Thoracic aorta (tissue), 2 donors: Measurements from ENCODE around the gene MITF. TPM values are rescaled to one million over a fixed set of nuclear protein-coding genes. Genes with fewer than 3 reads are reported as not detected.
"Not testable (repeated sequence)": the region's sequence is repeated elsewhere in the genome, so short reads cannot be mapped to it uniquely, and the experiment has no call there.

Experiments used
- ATAC-seq: fragments of 150-250 bp; one replicate; pipeline ENCODE4 v1.8.0; 2017; ENCODE audit warnings: low read depth; ENCODE audit not compliant: insufficient number of reproducible peaks, low FRiP score
- DNase-seq: peaks from one replicate; pipeline ENCODE4 v3.0.0-alpha.2; 2020; ENCODE audit warnings: low spot score
- H3K27ac ChIP-seq, 2 donors: fragments of 200-600 bp; sonication (generic); 1 replicate in 1 of 2; 2 replicates in 1 of 2; pipeline ENCODE4 v1.5.1; 2016; ENCODE audit warnings: mild to moderate bottlenecking in 2 of 2, moderate library complexity in 2 of 2
- H3K27me3 ChIP-seq: fragments of 200-600 bp; sonication (generic); replicated peaks from 2 replicates; pipeline ENCODE4 v1.6.0; 2016; ENCODE audit warnings: mild to moderate bottlenecking; ENCODE audit not compliant: insufficient read depth
- H3K36me3 ChIP-seq: fragments of 200-600 bp; sonication (generic); one replicate; pipeline ENCODE4 v1.5.1; 2016
- H3K4me1 ChIP-seq, 2 donors: fragments of 200-600 bp; sonication (generic); 1 replicate in 1 of 2; 2 replicates in 1 of 2; pipeline versions ENCODE4 v1.5.1 to v1.6.0; 2016; ENCODE audit warnings: low read depth in 2 of 2, mild to moderate bottlenecking in 1 of 2; ENCODE audit not compliant: control insufficient read depth in 1 of 2
- H3K4me3 ChIP-seq: fragments of 200-600 bp; sonication (generic); 2 replicates; pipeline ENCODE4 v1.5.1; 2016; ENCODE audit warnings: mild to moderate bottlenecking
- H3K9me3 ChIP-seq: fragments of 200-600 bp; sonication (generic); 2 replicates; pipeline ENCODE4 v1.5.1; 2016
- total RNA-seq, 2 donors: library from RNA; depleted of rRNA; stranded (reverse); fragments of >200 nt; gene quantifications; one replicate each; pipeline versions ENCODE4 v1.1.0 to v1.2.3, GENCODE V29; 2016
- TF ChIP-seq, protein P1 (sequence below): fragments of 200-600 bp; sonication (generic); IDR thresholded peaks from one replicate; pipeline ENCODE4 v1.5.1; 2019; ENCODE audit warnings: antibody characterized with exemption

The MITF gene
- total RNA-seq, 2 donors from 2014 or later, result 12.3 to 12.7 TPM

DNA sequence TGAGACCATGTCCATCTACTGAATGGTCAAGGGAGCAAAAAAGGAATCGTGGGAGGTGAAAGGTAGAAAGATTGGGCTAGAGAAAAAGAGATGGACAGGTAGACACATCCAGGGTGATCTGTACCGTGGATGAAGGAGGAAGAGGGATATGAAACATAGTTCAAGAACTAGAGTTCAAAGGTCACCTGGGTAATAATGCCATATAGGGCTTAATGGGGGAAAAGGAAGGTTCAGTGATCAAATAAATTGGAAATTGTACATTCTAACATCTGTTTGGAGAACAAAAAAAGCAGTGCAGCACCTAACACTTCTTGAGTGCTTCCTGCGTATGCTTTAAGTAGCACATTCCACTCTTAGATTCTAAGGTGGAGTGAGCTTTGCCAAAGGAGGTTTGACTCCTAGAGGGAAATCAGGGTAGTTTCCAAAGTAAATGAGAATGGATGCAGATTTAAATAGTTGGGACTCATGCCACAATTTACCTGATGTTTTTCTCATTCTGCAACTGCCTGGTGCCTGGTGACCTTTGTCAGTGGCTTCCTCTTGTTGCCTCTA, 46.6 kb downstream of the MITF start:
- DNase-seq, result no peak
- ATAC-seq, result no peak
- TF ChIP-seq, protein P1, sequence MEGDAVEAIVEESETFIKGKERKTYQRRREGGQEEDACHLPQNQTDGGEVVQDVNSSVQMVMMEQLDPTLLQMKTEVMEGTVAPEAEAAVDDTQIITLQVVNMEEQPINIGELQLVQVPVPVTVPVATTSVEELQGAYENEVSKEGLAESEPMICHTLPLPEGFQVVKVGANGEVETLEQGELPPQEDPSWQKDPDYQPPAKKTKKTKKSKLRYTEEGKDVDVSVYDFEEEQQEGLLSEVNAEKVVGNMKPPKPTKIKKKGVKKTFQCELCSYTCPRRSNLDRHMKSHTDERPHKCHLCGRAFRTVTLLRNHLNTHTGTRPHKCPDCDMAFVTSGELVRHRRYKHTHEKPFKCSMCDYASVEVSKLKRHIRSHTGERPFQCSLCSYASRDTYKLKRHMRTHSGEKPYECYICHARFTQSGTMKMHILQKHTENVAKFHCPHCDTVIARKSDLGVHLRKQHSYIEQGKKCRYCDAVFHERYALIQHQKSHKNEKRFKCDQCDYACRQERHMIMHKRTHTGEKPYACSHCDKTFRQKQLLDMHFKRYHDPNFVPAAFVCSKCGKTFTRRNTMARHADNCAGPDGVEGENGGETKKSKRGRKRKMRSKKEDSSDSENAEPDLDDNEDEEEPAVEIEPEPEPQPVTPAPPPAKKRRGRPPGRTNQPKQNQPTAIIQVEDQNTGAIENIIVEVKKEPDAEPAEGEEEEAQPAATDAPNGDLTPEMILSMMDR, result no peak
- Histone ChIP-seq H3K9me3 (no peaks in the 10 kb centered on the region), H3K4me1 (peaks cover 29 to 53% of the 10 kb centered on the region in 2 donors), H3K27ac (no peak overlapping the region), H3K36me3 (no peaks in the 10 kb centered on the region), H3K4me3 (no peak overlapping the region), H3K27me3 (no peaks in the 10 kb centered on the region)

DNA sequence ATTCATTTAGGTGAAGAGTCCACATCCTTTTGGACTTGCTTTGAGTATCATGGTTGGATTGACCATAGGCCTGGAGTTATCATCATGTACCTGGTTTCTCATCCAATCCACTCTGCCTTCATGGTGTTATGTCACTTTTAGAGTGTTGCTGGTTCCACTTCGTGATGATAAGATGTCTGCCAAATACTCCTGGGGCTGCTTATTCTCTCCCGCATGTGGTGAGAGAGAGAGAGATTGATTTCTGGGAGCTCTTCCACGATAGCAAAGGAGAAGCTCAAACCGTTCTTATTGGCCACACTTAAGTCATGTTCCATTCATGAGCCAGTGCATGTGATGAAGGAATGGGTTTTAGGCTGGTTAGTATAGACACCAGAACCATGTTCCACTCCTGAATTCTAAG, 47.6 kb downstream of the MITF start:
- TF ChIP-seq, protein P1, result no peak
- Histone ChIP-seq H3K27ac (peak overlapping the region in 1 of 2 donors; percentile 2), H3K4me1 (peaks cover 36 to 60% of the 10 kb centered on the region in 2 donors), H3K36me3 (no peaks in the 10 kb centered on the region), H3K4me3 (no peak overlapping the region), H3K9me3 (no peaks in the 10 kb centered on the region), H3K27me3 (no peaks in the 10 kb centered on the region)
- no peak for DNase-seq
- no peak for ATAC-seq

DNA sequence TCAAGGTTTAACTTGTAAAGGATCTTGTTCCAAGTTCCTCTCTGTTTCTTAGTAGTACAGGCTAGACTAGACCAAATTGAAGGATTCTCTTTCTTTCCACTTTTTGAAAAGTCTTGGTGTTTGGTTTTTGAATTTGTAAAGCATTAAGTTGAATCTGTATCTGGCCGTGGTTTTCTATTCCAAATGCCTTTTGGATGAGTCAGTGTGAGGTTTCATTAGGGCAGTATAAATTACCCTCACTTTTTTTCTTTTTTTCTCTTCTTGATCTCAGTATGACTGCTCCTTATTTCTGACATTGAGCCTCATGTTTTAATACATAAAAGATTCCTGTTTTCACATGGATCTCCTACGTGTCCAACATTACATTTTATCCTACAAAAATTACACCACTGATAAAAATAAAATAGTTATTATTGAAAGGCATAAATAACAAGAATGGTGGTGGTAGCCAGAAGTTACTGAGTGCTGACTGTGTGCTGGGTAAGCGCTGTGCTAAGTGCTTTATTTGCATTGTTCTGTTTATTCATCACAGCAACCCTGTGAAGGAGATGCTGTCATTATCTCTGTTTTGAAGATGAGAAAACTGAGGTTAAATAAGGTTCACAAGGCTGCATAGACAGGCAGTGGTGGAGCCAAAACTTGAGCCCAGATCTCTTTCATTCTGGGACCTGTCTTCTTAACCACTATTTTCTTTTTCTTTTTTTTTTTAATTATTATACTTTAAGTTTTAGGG, 48.3 kb downstream of the MITF start:
- TF ChIP-seq, protein P1, result no peak
- DNase-seq (no peak), ATAC-seq (peak; percentile 62)
- H3K4me1 ChIP-seq, result peaks cover 44 to 67% of the 10 kb centered on the region in 2 donors
- no peaks in the 10 kb centered on the region for H3K36me3 ChIP-seq
- H3K27ac ChIP-seq, result peak overlapping the region in 1 of 2 donors; percentile 2
- H3K9me3 ChIP-seq, result no peaks in the 10 kb centered on the region
- H3K27me3 ChIP-seq, result no peaks in the 10 kb centered on the region
- H3K4me3 ChIP-seq, result no peak overlapping the region

DNA sequence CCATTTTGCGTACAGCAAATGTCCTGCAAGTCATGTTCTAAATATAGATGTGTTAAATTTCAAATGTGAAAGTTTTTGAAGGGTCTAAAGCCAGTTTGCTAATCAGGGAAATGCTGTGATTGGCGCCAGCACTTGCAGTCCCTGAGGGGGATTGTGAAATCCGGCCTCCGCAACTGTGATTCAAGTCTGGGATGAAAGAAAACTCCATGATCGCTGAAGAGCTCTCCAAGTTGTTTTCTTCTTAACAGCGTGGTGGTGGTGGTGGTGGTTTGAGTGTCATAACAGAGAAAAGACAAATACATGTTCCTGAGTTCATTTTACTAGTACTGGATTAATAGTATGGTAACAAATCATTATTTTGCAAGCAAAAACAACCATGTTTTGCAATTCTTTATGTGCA, 51.8 kb downstream of the MITF start:
- TF ChIP-seq, protein P1, result no peak
- Histone ChIP-seq H3K9me3 (no peaks in the 10 kb centered on the region), H3K4me3 (peak overlapping the region; percentile 52), H3K27me3 (no peaks in the 10 kb centered on the region), H3K27ac (peak overlapping the region; percentile 13 to 30), H3K4me1 (peaks cover 34 to 53% of the 10 kb centered on the region in 2 donors), H3K36me3 (no peaks in the 10 kb centered on the region)
- ATAC-seq (peak; percentile 30), DNase-seq (peak; percentile 31)

DNA sequence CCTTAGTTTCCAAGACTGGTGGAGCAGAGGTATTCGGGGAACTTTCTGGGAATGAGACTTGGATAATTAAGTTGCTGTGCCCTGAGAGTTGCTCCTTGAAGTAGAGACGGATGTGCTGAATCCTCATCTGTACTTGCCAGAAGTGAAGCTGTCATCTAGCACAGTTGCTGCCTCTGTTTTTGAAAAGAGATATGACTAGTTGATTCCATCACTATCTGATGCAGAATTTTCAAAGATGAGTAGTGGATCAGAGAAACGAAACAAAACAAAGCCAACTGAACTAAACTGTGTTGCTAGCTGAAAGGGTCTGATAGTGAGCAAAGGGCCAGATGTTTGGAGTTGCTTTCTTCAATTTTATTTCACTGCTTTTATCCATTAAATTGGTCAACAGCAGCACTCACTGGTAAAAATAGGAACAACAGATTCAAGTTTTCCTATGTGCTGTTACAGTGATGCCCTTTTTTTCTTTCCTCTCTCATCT, 52.7 kb downstream of the MITF start:
- TF ChIP-seq, protein P1, result peak; percentile 53
- Histone ChIP-seq H3K9me3 (no peaks in the 10 kb centered on the region), H3K27me3 (no peaks in the 10 kb centered on the region), H3K4me1 (peaks cover 28 to 53% of the 10 kb centered on the region in 2 donors), H3K27ac (peak overlapping the region; percentile 13 to 37), H3K4me3 (peak overlapping the region; percentile 52), H3K36me3 (no peaks in the 10 kb centered on the region)
- no peak for ATAC-seq
- no peak for DNase-seq

DNA sequence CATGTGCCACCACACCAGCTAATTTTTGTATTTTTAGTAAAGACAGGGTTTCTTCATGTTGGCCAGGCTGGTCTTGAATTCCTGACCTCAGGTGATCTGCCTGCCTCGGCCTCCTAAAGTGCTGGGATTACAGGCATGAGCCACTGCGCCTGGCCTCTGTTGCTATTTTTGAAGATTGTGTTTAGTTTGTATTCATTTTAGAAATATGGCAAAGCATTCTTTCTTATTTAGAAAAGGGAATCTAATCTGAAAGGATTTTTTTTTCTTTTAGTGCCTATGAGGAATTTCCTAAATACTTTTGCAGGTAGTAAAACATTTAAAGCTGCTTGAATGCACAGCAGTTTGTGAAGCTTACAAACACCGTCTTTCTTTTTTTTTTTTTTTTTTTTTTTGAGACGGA, 56.9 kb downstream of the MITF start:
- not testable (repeated sequence) for H3K27ac ChIP-seq, ATAC-seq
- peaks cover 14 to 35% of the 10 kb centered on the region in 2 donors for H3K4me1 ChIP-seq

More for the DNA sequence above, 56.9 kb downstream of the MITF start:
- not testable (repeated sequence) for H3K27me3 ChIP-seq, H3K4me3 ChIP-seq, H3K36me3 ChIP-seq, DNase-seq, H3K9me3 ChIP-seq
